Fibroblast of the aortic adventitia (primary cell): ENCODE data around the gene TRRAP. TPM values are rescaled to one million over a fixed set of nuclear protein-coding genes. Genes with fewer than 3 reads are reported as not detected.
A peak's percentile ranks its signal among the peaks of the same experiment; 100 is the strongest.

Experiments used
- DNase-seq: peaks from one replicate; pipeline ENCODE4 v3.0.0-alpha.2; 2010; ENCODE audit warnings: low read depth
- H3K4me3 ChIP-seq: 2 replicates; pipeline ENCODE4 v1.5.1; 2011; ENCODE audit warnings: low read depth, mild to moderate bottlenecking, control low read depth, low read length, moderate library complexity
- CTCF ChIP-seq: IDR thresholded peaks from 2 replicates; pipeline ENCODE4 v1.5.1; 2011; ENCODE audit warnings: mild to moderate bottlenecking, low read length, control low read depth, inconsistent platforms; ENCODE audit not compliant: insufficient read depth
- total RNA-seq: library from RNA; depleted of rRNA; stranded (reverse); fragments of >200 nt; gene quantifications from 2 replicates; pipeline ENCODE4 v1.2.3, GENCODE V29; 2012; ENCODE audit warnings: low replicate concordance

Gene TRRAP
- total RNA-seq, 1 donor: 17.4 TPM

GRCh38 chr7:99029466-99030435, 151.4 kb downstream of the TRRAP start:
- no peak overlapping the region for H3K4me3 ChIP-seq
- DNase-seq: peak; percentile 43
- no peak for TF ChIP-seq CTCF

DNA sequence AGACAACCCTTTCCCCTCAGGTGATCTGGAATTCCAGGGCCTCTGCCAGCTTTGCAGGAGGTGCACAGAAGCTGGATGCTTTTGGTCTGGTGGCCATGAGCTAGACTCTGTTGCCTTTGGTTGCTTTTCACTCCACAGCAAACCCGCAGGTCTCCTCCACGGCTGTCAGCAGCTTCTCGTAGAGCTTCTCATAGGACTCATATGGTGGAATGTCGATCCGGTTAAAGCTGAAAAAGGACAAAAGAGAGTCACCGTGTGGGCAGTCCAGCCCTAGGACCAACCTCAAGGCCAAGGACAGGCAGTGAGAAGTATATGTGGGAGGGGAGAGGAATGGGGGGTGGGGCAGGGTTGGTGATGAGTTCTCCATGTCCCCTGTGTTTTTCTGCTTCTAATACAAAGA, 152.1 kb downstream of the TRRAP start:
- no peak for TF ChIP-seq CTCF
- no peak for DNase-seq
- no peak overlapping the region for H3K4me3 ChIP-seq

- peak; percentile 37 for DNase-seq
- no peak overlapping the region for H3K4me3 ChIP-seq
- no peak for TF ChIP-seq CTCF
Observed at GRCh38 chr7:99030951-99031350, 152.6 kb downstream of the TRRAP start.

- no peak for DNase-seq
- no peak overlapping the region for H3K4me3 ChIP-seq
- TF ChIP-seq CTCF: no peak
Observed at GRCh38 chr7:99031496-99031895, 153.2 kb downstream of the TRRAP start.

DNA sequence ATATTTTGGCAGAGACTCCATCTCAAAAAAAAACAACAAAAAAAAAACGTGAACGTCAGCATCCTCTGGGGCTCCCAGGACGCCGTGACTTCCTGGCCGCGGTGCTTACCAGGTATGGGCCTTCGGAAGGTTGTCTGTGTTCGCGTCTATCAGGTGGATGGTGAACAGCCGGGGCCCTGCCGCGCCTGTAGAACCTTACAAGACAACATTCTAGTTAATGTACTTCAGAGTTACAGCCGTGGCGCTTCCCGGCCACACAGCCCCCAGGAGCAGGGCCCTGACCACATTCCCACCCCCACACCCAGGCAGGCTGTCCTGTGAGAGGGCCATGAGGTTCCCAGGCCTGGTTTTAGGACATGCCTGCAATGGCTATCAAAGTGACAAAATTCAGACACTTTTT, 154.6 kb downstream of the TRRAP start:
- H3K4me3 ChIP-seq: no peak overlapping the region
- TF ChIP-seq CTCF: no peak
- no peak for DNase-seq

GRCh38 chr7:99033765-99034164, 155.4 kb downstream of the TRRAP start:
- H3K4me3 ChIP-seq: no peak overlapping the region
- no peak for TF ChIP-seq CTCF
- no peak for DNase-seq
